ENCODE results near the gene HTR1D. TPM values are rescaled to one million over a fixed set of nuclear protein-coding genes. Genes with fewer than 3 reads are reported as not detected.

Gene HTR1D
- total and polyA plus RNA-seq, 2 donors (not counting 3 experiments of a cell fraction or from before 2014, with no cell fraction given) = 1.5 to 1.9 TPM

GRCh38 chr1:23174426-23175110, 42.7 kb downstream of the HTR1D start:
- Histone ChIP-seq H3K9me1 (replicated peaks; ENCODE audit: control insufficient read depth, extremely low read depth, insufficient read depth, low read length) (no peaks in the 10 kb centered on the region), H2AFZ (ENCODE audit: low read depth, low read length) (no peak overlapping the region), H3K4me2 (ENCODE audit: insufficient read depth, low read length) (no peak overlapping the region), H3K4me3 (replicated peaks in 1 of 3; ENCODE audit: insufficient read depth in 1 of 3, low read depth in 1 of 3, low read length in 3 of 3) (no peak overlapping the region), H3K9me3 (replicated peaks; ENCODE audit: control insufficient read depth, insufficient read depth, low read length) (no peaks in the 10 kb centered on the region), H3K9ac (replicated peaks; ENCODE audit: extremely low read depth, insufficient read depth, low read length) (no peak overlapping the region), H3K36me3 (ENCODE audit: control insufficient read depth in 2 of 2, extremely low read depth in 1 of 2, insufficient read depth in 2 of 2, low read length in 2 of 2) (no peaks in the 10 kb centered on the region), H3K4me1 (ENCODE audit: control insufficient read depth, extremely low read depth, insufficient read depth, low read length) (peaks cover 22% of the 10 kb centered on the region), H3K79me2 (ENCODE audit: control insufficient read depth, insufficient read depth, low read length) (no peaks in the 10 kb centered on the region), H3K27ac (ENCODE audit: insufficient read depth, low read depth, low read length) (no peak overlapping the region), H3K27me3 (ENCODE audit: control insufficient read depth in 2 of 2, insufficient read depth in 2 of 2, low read length in 2 of 2) (no peaks in the 10 kb centered on the region), H4K20me1 (replicated peaks; ENCODE audit: control insufficient read depth, extremely low read depth, insufficient read depth, low read length) (no peaks in the 10 kb centered on the region)
- no peak for TF ChIP-seq FOS (IDR thresholded peaks at IDR 0.05; ENCODE audit: borderline replicate concordance, insufficient read depth, low read length)
- TF ChIP-seq, protein P1, sequence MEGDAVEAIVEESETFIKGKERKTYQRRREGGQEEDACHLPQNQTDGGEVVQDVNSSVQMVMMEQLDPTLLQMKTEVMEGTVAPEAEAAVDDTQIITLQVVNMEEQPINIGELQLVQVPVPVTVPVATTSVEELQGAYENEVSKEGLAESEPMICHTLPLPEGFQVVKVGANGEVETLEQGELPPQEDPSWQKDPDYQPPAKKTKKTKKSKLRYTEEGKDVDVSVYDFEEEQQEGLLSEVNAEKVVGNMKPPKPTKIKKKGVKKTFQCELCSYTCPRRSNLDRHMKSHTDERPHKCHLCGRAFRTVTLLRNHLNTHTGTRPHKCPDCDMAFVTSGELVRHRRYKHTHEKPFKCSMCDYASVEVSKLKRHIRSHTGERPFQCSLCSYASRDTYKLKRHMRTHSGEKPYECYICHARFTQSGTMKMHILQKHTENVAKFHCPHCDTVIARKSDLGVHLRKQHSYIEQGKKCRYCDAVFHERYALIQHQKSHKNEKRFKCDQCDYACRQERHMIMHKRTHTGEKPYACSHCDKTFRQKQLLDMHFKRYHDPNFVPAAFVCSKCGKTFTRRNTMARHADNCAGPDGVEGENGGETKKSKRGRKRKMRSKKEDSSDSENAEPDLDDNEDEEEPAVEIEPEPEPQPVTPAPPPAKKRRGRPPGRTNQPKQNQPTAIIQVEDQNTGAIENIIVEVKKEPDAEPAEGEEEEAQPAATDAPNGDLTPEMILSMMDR (IDR thresholded peaks at IDR 0.05; ENCODE audit: extremely low read depth in 1 of 2, insufficient read depth in 1 of 2, low read depth in 1 of 2, low read length in 2 of 2) = no peak
- no peak for TF ChIP-seq POLR2A (IDR thresholded peaks at IDR 0.05; ENCODE audit: low read depth, low read length)
- TF ChIP-seq MYC (IDR thresholded peaks at IDR 0.05; ENCODE audit: low read depth, low read length) = no peak
- no peak for TF ChIP-seq GATA2 (IDR thresholded peaks at IDR 0.05; ENCODE audit: insufficient read depth, insufficient read length, low read depth, low read length)
- TF ChIP-seq JUN (IDR thresholded peaks at IDR 0.05; ENCODE audit: borderline replicate concordance, insufficient read depth, insufficient read length, low read depth) = no peak
- no peak for TF ChIP-seq POLR2AphosphoS5 (IDR thresholded peaks at IDR 0.05; ENCODE audit: insufficient read depth, low read depth, low read length)
- TF ChIP-seq, protein P2, sequence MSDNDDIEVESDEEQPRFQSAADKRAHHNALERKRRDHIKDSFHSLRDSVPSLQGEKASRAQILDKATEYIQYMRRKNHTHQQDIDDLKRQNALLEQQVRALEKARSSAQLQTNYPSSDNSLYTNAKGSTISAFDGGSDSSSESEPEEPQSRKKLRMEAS (IDR thresholded peaks at IDR 0.05; ENCODE audit: insufficient read depth, insufficient read length) = no peak
- TF ChIP-seq EZH2 (IDR thresholded peaks at IDR 0.05; ENCODE audit: borderline replicate concordance, low read depth, low read length, severe bottlenecking) = no peak
- FAIRE-seq (no peak), DNase-seq (ENCODE audit: low read depth, low spot score) (no peak)
- CTCF ChIA-PET = interaction anchor here (1.3 to 13.1 kb wide), 3 partner anchors 10 to 76 kb away, joined by 3 to 129 read pairs (median 11); no protein-coding TSS in a partner anchor
- dilution Hi-C loops (cut with MboI; ENCODE audit: extremely low pct_ligation_motif_present, low sequenced_read_pairs) = no loop called here
- intact Hi-C loops (cut with micrococcal nuclease) = no loop called here
- no TSS peak for BruUV-seq (replicated peaks)
- POLR2A ChIA-PET = no interaction called here

Data from endothelial cell of umbilical vein (primary cell).